Kidney (tissue), 14 donors: ENCODE data around the gene GSDME. TPM values are rescaled to one million over a fixed set of nuclear protein-coding genes. Genes with fewer than 3 reads are reported as not detected.

ENCODE experiments used
- DNase-seq, 5 donors: peaks; one replicate each; pipeline ENCODE4 v3.0.0-alpha.2; 2013 to 2020
- FAIRE-seq: peaks from 2 replicates; lab custom pipeline; 2012; peaks lifted over from hg19 to GRCh38; lab: Jason Lieb, UNC
- H3K27ac ChIP-seq, 2 donors: one replicate each; pipeline ENCODE4 v1.7.0; 2013; ENCODE audit warnings: low read depth in 2 of 2, low read length in 2 of 2, inconsistent platforms in 1 of 2
- H3K27me3 ChIP-seq: one replicate; pipeline ENCODE4 v1.7.1; 2013; ENCODE audit warnings: low read length, inconsistent platforms; ENCODE audit not compliant: control insufficient read depth, insufficient read depth
- H3K36me3 ChIP-seq, 3 donors: one replicate each; pipeline versions ENCODE4 v1.7.0 to v1.7.1; 2013; ENCODE audit warnings: low read length in 3 of 3, control low read depth in 1 of 3, inconsistent platforms in 1 of 3; ENCODE audit not compliant: insufficient read depth in 3 of 3, control insufficient read depth in 2 of 3
- H3K4me1 ChIP-seq, 3 donors: one replicate each; pipeline versions ENCODE4 v1.7.0 to v1.7.1; 2013; ENCODE audit warnings: low read length in 3 of 3, inconsistent platforms in 1 of 3, low read depth in 1 of 3; ENCODE audit not compliant: control insufficient read depth in 2 of 3, insufficient read depth in 2 of 3
- H3K4me3 ChIP-seq, 3 donors: one replicate each; pipeline versions ENCODE4 v1.7.0 to v1.8.1; 2013; ENCODE audit warnings: low read length in 3 of 3, control low read depth in 1 of 3, inconsistent platforms in 1 of 3
- H3K9ac ChIP-seq, 3 donors: one replicate each; pipeline versions ENCODE4 v1.7.0 to v1.7.1; 2013; ENCODE audit warnings: low read length in 3 of 3, control low read depth in 1 of 3, inconsistent platforms in 1 of 3
- H3K9me3 ChIP-seq, 3 donors: one replicate each; pipeline versions ENCODE4 v1.7.0 to v1.7.1; 2013; ENCODE audit warnings: low read length in 3 of 3, control low read depth in 1 of 3, inconsistent platforms in 1 of 3; ENCODE audit not compliant: control insufficient read depth in 2 of 3, insufficient read depth in 1 of 3
- CTCF ChIP-seq: IDR thresholded peaks from 3 replicates; pipeline ENCODE4 v1.5.1; 2012; ENCODE audit warnings: mild to moderate bottlenecking, moderate library complexity, borderline replicate concordance; ENCODE audit not compliant: insufficient read depth; ENCODE audit errors: extremely low read depth
- intact Hi-C: fragments of 100-400 bp; cut with DNase I; formaldehyde crosslinking; loops from one replicate; pipeline ENCODE4 v1.11.1; 2022
- polyA plus RNA-seq: library from polyadenylated mRNA; stranded (reverse); fragments of 350-450 nt; fragmentation: Illumina TruSeq; extraction: RNeasy Lipid Tissue Mini Kit (QIAGEN cat#74804); gene quantifications from one replicate; pipeline ENCODE4 v1.2.3, GENCODE V29; 2014; ENCODE audit warnings: low read depth, low replicate concordance; ENCODE audit not compliant: insufficient read depth
- total RNA-seq: library from RNA; stranded (reverse); fragmentation: NEBNext Ultra II Directional; extraction: Animal tissue kit (Norgen Biotek cat#: 25700); gene quantifications from one replicate; pipeline ENCODE4 v1.2.1, GENCODE V29; 2021
- donor health status: control.
- donor health status: control.
- donor health status: control.
- donor health status: control.
- donor health status: control.
- donor health status: DM: yes; HTN: yes; CAD: no.
- donor health status: Normal renal cell carcinoma (clear cell type).

Gene GSDME
- total and polyA plus RNA-seq, 2 donors from 2014 or later = 11.7 to 16.8 TPM

DNA sequence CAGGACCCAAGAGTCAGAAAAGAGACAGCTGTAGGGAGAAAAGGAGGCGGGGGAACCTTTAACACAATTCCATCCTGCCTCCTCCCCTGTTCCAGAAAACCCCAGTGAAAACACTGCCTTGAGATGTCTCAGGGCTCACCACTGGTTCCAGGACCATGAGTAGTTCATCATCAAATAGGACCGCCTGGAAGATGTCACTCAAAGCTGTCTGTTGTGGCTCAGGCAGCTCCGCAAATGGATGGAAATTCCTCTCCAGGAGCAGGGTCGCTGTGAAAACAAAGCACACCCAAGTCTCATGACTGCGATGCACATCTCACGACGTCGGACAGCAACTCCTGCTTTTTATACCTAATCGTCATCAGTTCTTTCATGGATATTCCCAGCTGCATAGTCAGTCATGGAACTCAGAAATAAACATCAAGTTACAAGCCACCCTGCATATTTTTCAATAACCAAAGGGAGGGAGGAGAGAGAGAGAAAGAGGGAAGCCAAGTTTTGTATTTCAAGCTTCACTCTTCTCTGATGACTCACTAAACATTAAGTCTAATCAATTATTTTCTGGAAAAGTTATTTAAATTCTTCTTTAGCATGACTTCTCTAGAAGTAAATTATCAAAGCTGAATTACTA, 49.2 kb downstream of the GSDME start:
- intact Hi-C loops = no loop called here
- H3K4me3 ChIP-seq = no peak overlapping the region
- FAIRE-seq (no peak), DNase-seq (no peak)
- no peaks in the 10 kb centered on the region for H3K4me1 ChIP-seq
- H3K27ac ChIP-seq = no peak overlapping the region
- TF ChIP-seq CTCF = no peak
- no peak overlapping the region for H3K9ac ChIP-seq
- H3K27me3 ChIP-seq = no peaks in the 10 kb centered on the region
- no peaks in the 10 kb centered on the region for H3K9me3 ChIP-seq
- H3K36me3 ChIP-seq = no peaks in the 10 kb centered on the region

GRCh38 chr7:24706211-24707170, 50.8 kb downstream of the GSDME start:
- DNase-seq (no peak), FAIRE-seq (no peak)
- intact Hi-C loops = no loop called here
- no peak for TF ChIP-seq CTCF
- Histone ChIP-seq H3K27ac (no peak overlapping the region), H3K4me3 (no peak overlapping the region), H3K9me3 (no peaks in the 10 kb centered on the region), H3K9ac (no peak overlapping the region), H3K4me1 (no peaks in the 10 kb centered on the region), H3K36me3 (no peaks in the 10 kb centered on the region), H3K27me3 (no peaks in the 10 kb centered on the region)

DNA sequence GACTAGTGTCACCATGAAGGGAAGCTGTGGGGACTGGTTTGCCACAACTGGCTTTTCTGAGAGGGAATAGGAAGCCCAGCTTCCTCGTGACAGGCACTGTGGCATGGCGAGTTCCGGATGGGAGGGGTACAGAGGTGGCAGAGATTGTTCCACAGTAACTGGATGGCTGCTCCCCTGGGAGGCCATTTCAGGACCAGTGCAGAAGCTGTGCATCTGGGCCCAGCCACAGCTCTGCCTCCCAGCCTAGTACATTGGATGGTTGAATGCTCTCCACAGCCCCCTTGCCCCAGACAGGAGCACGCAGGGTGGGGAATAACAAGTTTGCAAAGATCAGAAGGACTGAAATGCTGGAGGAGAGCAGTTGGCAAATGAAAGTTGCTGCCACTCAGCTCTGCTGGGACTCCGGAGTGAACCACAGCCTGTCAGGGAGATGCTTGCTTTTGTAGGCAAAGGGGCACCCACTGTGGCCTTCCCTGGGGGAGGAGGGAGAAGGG, 51.8 kb downstream of the GSDME start:
- intact Hi-C loops = no loop called here
- no peak overlapping the region for H3K27ac ChIP-seq
- no peak overlapping the region for H3K4me3 ChIP-seq
- TF ChIP-seq CTCF = no peak
- FAIRE-seq = no peak
- H3K27me3 ChIP-seq = no peaks in the 10 kb centered on the region
- no peaks in the 10 kb centered on the region for H3K36me3 ChIP-seq
- no peak for DNase-seq
- H3K9ac ChIP-seq = no peak overlapping the region
- no peaks in the 10 kb centered on the region for H3K4me1 ChIP-seq
- H3K9me3 ChIP-seq = no peaks in the 10 kb centered on the region
